ENCODE data around the gene ISG20L2.

DNA sequence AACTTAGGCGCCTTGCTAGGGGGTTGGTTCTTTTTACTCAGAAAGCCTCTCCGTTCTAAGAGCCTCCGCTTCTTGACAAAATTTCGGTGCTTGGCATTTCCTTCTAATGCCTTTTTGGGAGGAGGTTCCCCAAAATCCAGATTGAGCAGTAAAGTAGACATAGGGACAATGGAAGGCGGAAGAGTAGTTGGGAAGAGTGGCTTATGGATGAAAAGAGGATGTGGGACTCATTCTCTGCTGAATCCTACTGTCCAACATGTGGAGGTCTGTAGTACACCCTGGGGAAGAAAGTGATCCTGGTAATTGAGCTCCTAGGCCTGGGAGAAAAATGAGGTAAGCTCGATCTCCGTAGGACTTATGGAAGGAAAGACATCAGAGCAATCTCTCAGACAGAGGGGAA, 1.1 kb downstream of the ISG20L2 start:
- no peak for TF ChIP-seq CTCF (conservative IDR thresholded peaks at IDR 0.05 in 1 of 2, IDR thresholded peaks at IDR 0.05 in 1 of 2; ENCODE audit: extremely low read depth in 1 of 2, insufficient read depth in 1 of 2, low read depth in 1 of 2, low read length in 2 of 2)
- TF ChIP-seq EZH2 (IDR thresholded peaks at IDR 0.05; ENCODE audit: borderline replicate concordance, low read length), result no peak
